AG08396 (cell line): ENCODE results near the gene RAB3IP.
A peak's percentile ranks its signal among the peaks of the same experiment; 100 is the strongest.
"Not testable (repeated sequence)": the region's sequence is repeated elsewhere in the genome, so short reads cannot be mapped to it uniquely, and the experiment has no call there.

Experiments used
- DNase-seq: peaks from one replicate; pipeline ENCODE4 v3.0.0; 2012; ENCODE audit warnings: low spot score, mixed read lengths

Gene RAB3IP

DNA sequence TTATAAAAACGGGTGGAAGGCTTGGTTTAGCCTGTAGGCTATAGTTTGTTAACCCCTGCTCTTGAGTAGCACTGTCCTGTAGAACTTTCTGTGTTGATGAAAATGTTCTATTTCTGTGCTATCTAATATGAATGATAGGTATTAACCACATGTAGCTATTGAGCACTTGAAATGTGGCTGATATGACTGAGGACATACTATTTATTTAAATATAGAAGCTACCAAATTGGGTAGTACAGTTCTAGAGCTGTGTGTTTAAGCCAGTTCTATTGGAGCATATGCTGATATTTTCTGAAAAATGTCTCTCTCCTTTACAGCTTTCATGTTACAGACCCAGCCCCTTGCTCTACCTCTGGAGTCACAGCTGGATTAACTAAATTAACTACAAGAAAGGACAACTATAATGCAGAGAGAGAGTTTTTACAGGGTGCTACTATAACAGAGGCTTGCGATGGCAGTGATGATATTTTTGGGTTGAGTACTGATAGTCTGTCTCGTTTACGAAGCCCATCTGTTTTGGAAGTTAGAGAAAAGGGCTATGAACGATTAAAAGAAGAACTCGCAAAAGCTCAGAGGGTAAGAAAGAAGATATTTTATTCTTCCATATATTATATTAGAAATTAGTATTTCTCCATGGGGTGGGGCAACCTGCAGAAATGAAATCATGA is 17.6 kb downstream of the RAB3IP start:
- no peak for DNase-seq

GRCh38 chr12:69758105-69758504 is 19.4 kb downstream of the RAB3IP start:
- DNase-seq: no peak

GRCh38 chr12:69759581-69759980 is 20.9 kb downstream of the RAB3IP start:
- DNase-seq: not testable (repeated sequence)

- DNase-seq: no peak
These were observed 26.9 kb downstream of the RAB3IP start for GRCh38 chr12:69765515-69765914.

DNA sequence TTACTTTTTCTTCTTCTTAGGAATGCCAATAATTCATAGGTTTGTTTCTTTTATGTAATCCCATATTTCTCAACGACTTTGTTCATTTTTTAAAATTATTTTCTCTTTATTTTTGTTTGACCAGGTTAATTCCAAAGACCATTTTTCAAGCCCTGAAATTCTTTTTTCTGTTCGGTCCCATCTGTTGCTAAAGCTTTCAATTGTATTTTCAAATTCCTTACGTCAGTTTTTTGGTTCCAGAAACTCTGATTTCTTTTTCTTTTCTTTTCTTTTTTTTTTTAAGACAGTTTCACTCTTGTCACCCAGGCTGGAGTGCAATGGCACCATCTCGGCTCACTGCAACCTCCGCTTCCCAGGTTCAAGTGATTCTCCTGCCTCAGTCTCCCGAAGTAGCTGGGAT is 27.6 kb downstream of the RAB3IP start:
- no peak for DNase-seq

DNA sequence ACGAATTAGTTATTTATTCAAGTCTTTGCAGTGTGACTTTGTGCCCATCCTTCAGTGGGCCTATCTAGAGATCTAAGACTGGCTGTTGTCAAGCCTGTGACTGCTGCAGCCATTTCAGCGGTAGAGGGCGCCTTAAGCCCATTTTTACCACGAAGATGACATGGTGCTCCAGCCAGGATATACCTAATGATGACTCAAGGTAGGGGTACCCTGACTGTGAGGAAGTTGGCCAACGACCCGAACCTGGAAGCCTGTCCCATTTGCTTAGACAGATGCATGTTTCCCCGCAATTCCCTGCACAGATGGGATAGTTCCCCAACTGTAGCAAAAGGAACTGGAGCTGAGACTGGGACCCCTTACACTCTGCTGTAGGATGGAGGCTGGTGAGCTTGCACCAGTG is 41.3 kb downstream of the RAB3IP start:
- DNase-seq: peak; percentile 23

- DNase-seq: no peak
These were observed 44.7 kb downstream of the RAB3IP start for GRCh38 chr12:69783365-69783764.

DNA sequence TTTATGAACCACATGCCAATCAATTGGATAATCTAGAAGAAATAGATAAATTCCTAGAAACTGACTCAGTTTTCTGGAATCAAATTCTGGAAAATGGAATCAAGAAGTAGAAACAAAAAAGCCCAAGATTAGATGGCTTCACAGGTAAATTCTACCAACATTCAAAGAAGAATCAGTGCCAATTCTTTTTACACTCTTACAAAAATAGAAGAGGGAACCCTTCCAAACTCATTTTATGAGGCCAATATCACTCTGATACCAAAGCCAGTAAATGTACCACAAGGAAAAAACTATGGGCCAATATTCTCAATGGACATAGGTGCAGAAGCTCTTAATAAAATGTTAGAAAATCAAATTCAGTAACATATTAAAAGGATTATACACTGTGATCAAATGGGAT is 50.7 kb downstream of the RAB3IP start:
- DNase-seq: no peak

- DNase-seq: no peak
These were observed 53.9 kb downstream of the RAB3IP start for GRCh38 chr12:69792533-69792932.

DNA sequence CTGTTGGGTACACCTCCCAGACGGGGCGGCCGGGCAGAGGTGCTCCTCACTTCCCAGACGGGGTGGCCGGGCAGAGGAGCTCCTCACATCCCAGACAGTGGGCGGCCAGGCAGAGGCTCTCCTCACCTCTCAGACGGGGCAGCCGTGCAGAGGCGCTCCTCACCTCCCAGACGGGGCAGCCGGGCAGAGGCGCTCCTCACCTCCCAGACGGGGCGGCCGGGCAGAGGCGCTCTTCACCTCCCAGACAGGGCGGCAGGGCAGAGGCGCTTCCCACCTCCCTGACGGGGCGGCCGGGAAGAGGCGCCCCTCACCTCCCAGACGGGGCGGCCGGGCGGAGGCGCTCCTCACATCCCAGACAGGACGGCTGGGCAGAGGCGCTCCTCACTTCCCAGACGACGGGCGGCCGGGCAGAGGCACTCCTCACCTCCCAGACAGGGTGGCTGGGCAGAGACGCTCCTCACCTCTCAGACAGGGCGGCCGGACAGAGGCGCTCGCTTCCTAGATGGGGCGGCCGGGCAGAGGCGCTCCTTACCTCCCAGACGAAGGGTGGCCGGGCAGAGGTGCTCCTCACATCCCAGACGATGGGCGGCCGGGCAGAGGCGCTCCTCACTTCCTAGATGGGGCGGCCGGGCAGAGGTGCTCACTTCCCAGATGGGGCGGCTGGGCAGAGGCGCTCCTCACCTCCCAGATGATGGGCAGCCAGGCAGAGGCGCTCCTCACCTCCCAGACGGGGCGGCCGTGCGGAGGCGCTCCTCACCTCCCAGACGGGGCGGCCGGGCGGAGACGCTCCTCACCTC is 68.6 kb downstream of the RAB3IP start:
- not testable (repeated sequence) for DNase-seq

GRCh38 chr12:69810870-69811498 is 72.3 kb downstream of the RAB3IP start:
- no peak for DNase-seq

DNA sequence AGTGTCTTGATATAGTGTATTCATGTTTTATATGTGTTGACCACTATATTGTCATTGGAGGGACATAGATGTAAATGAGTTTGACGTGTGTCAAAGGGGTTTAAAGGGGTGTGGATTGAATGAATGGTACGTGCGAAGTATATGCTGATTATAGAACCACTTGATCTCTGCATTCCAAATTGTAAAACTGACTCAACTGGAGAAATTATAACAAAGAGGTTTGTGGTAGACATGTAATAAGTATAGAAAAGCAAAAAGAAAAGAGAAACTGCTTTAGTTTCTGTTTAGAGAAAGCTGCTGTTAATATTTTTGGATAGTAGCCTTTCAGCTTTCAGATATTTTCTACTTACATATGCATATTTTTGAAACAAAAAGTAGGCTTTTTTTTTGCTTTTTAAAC is 77.4 kb downstream of the RAB3IP start:
- no peak for DNase-seq

- no peak for DNase-seq
These were observed 82.4 kb downstream of the RAB3IP start for GRCh38 chr12:69821032-69821455.

DNA sequence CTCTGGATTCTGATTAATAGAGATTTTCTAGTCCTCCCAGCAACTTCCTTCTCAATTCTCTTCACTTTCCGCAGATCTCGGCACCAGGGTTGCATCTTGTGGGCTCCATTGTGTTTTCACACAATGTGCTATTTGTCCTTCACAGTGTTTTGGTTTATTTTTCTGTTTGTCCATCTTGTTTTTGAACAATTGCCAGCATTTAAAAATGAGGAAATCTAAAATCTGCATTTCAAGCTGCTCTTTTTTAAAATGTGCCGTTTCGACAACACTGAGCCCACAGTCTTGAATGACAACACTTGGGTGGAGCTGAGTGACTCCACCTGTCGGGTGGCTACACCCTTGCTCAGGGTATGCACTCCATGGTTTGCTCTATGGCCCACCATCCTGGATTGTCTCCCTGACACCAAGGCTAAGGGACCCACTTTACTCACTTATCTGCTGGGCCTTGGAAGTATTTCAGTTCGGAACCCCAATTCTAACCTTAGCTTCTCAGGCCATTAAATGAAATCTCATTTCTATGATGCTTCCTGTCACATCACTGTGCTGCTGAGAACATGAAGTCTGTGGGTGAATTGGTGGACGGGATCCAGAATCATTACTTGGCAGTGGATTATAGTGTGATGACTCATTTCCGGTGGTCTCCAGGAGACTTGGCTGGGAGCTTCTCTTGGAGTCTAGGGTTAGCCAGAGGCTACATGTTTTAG is 82.9 kb downstream of the RAB3IP start:
- DNase-seq: peak; percentile 13

GRCh38 chr12:69822201-69822860 is 83.7 kb downstream of the RAB3IP start:
- no peak for DNase-seq

DNA sequence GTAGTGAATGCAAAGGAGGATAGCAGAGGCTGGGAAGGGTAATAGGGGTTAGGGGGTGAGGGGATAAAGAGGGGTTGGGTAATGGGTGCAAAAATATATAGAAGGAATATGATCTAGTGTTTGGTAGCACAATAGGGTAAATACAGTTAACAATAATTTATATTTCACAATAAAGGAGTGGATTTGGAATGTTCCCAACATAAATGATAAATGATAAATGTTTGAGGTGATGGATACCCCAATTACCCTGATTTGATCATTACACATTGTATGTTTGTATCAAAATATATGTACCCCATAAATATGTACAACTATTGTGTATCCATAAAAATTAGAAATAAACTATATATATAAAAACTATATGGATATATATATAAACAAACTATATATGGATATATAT is 85.4 kb downstream of the RAB3IP start:
- DNase-seq: no peak

- DNase-seq: no peak
These were observed 86.4 kb downstream of the RAB3IP start, which contains the start of gene MYRFL for GRCh38 chr12:69824966-69825560. TSS of gene MYRFL (plus strand) at chr12:69825227. CDS start at chr12:69825518, 291 bp downstream.

GRCh38 chr12:69828897-69829296 is 90.2 kb downstream of the RAB3IP start:
- no peak for DNase-seq

- DNase-seq: no peak
These were observed 95.0 kb downstream of the RAB3IP start for GRCh38 chr12:69833696-69834095.

DNA sequence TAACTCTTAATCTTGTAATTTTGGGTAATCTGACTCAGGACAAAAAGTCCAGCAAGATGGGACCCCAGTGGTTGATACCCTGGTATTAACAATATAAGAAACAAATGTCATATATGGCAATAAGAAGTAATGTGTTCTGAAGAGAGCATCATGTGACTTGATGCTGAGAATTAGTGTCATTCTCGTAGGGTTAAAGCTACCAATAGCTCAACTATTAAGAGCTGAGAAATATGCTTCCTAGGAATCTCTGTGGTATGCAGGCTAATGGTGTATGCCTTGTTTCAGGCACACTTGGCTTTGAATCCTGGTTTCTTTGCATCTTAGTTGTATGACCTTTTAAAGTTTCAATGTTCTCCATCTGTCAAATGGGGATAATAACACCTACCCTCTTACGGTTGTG is 95.5 kb downstream of the RAB3IP start:
- no peak for DNase-seq

- DNase-seq: no peak
These were observed 95.9 kb downstream of the RAB3IP start for GRCh38 chr12:69834576-69834975.
